ENCODE measurements around the gene CTSE.

GRCh38 chr1:206067486-206068227 is 44.0 kb upstream of the CTSE start:
- no peak for TF ChIP-seq POLR2A (IDR thresholded peaks at IDR 0.05; ENCODE audit: low read depth)
- TF ChIP-seq CTCF (IDR thresholded peaks at IDR 0.05) = no peak
- no peak for TF ChIP-seq EP300 (IDR thresholded peaks at IDR 0.05)

Measured in esophagus muscularis mucosa (tissue), 4 donors.